H1 (cell line): ENCODE measurements around the gene PTGIS. TPM values are rescaled to one million over a fixed set of nuclear protein-coding genes. Genes with fewer than 3 reads are reported as not detected.

Source experiments
- CTCF ChIA-PET: fragments of 300-600 bp; sonication (Branson Sonifier 250); formaldehyde crosslinking; loops from one replicate; lab custom pipeline; 2021; ENCODE audit not compliant: partially characterized antibody; lab: Charles Lee
- POLR2A ChIA-PET: fragments of 300-600 bp; sonication (Branson Sonifier 250); formaldehyde crosslinking; loops from one replicate; lab custom pipeline; 2021; ENCODE audit warnings: inconsistent platforms; ENCODE audit not compliant: partially characterized antibody; lab: Charles Lee
- DNase-seq, 2 experiments: peaks; one replicate each; pipeline versions ENCODE4 v3.0.0 to v3.0.0-alpha.2; 2010 to 2022; ENCODE audit warnings: low spot score in 2 of 2, low read depth in 1 of 2, mixed read lengths in 1 of 2
- FAIRE-seq: peaks from 2 replicates; lab custom pipeline; 2011; peaks lifted over from hg19 to GRCh38; lab: Jason Lieb, UNC
- H2AFZ ChIP-seq: 2 replicates; pipeline ENCODE4 v1.8.1; 2012; ENCODE audit warnings: low read length, inconsistent platforms
- H2AK5ac ChIP-seq: 2 replicates; pipeline ENCODE4 v1.6.1; 2013; ENCODE audit warnings: low read depth, low read length
- H2BK120ac ChIP-seq: replicated peaks from 2 replicates; pipeline ENCODE3; 2013; ENCODE audit warnings: low read depth, low read length, inconsistent platforms
- H2BK12ac ChIP-seq: 2 replicates; pipeline ENCODE4 v1.6.1; 2013; ENCODE audit warnings: low read depth, low read length
- H2BK15ac ChIP-seq: 2 replicates; pipeline ENCODE4 v1.6.1; 2013; ENCODE audit warnings: low read length
- H2BK20ac ChIP-seq: 2 replicates; pipeline ENCODE4 v1.6.1; 2013; ENCODE audit warnings: low read length
- H2BK5ac ChIP-seq: 2 replicates; pipeline ENCODE4 v1.6.1; 2013; ENCODE audit warnings: low read depth, low read length
- H3K14ac ChIP-seq: 2 replicates; pipeline ENCODE4 v1.6.1; 2013; ENCODE audit warnings: inconsistent platforms; ENCODE audit not compliant: insufficient read length
- H3K18ac ChIP-seq: 2 replicates; pipeline ENCODE4 v1.6.1; 2013; ENCODE audit warnings: low read length; ENCODE audit errors: extremely low read depth
- H3K23ac ChIP-seq: 2 replicates; pipeline ENCODE4 v1.6.1; 2013; ENCODE audit warnings: inconsistent platforms; ENCODE audit not compliant: insufficient read length
- H3K23me2 ChIP-seq: 2 replicates; pipeline ENCODE4 v1.6.1; 2013; ENCODE audit warnings: low read depth, low read length
- H3K27ac ChIP-seq: 2 replicates; pipeline ENCODE4 v1.6.1; 2011; ENCODE audit warnings: low read depth, low read length, inconsistent platforms
- H3K27me3 ChIP-seq, 4 experiments: replicated peaks in 1 of 4; 1 replicate in 1 of 4; 2 replicates in 3 of 4; pipeline versions ENCODE4 v1.6.1 to v1.8.1; 2011 to 2013; ENCODE audit warnings: low read length in 3 of 4, mild to moderate bottlenecking in 3 of 4, inconsistent platforms in 2 of 4, mixed read lengths in 2 of 4, moderate library complexity in 1 of 4; ENCODE audit not compliant: control insufficient read depth in 3 of 4, insufficient read depth in 3 of 4; ENCODE audit errors: extremely low read depth in 1 of 4
- H3K36me3 ChIP-seq, 4 experiments: 2 replicates each; pipeline versions ENCODE4 v1.6.1 to v1.8.1; 2011 to 2013; ENCODE audit warnings: mild to moderate bottlenecking in 4 of 4, low read length in 3 of 4, moderate library complexity in 2 of 4, control low read depth in 1 of 4, inconsistent platforms in 1 of 4; ENCODE audit not compliant: insufficient read depth in 4 of 4, control insufficient read depth in 2 of 4
- H3K4ac ChIP-seq: replicated peaks from 2 replicates; pipeline ENCODE3; 2013; ENCODE audit warnings: low read length, low read depth, mixed read lengths, inconsistent platforms; ENCODE audit not compliant: insufficient read length
- H3K4me1 ChIP-seq, 4 experiments: replicated peaks in 1 of 4; 1 replicate in 1 of 4; 2 replicates in 3 of 4; pipeline versions ENCODE4 v1.6.1 to v1.8.1; 2011 to 2013; ENCODE audit warnings: low read length in 3 of 4, inconsistent platforms in 2 of 4, mixed read lengths in 1 of 4; ENCODE audit not compliant: insufficient read depth in 4 of 4, control insufficient read depth in 3 of 4
- H3K4me2 ChIP-seq, 2 experiments: 2 replicates each; pipeline versions ENCODE4 v1.6.1 to v1.8.1; 2011 to 2013; ENCODE audit warnings: low read depth in 2 of 2, low read length in 2 of 2, control low read depth in 1 of 2, inconsistent platforms in 1 of 2, mild to moderate bottlenecking in 1 of 2; ENCODE audit not compliant: insufficient read depth in 1 of 2
- H3K4me3 ChIP-seq, 4 experiments: fragments of 200-600, 300-600 bp in 1 of 4; sonication (generic), shearing (Covaris generic), sonication (Bioruptor Twin) in 1 of 4; 2 replicates each; pipeline versions ENCODE4 v1.5.1 to v1.8.1; 2011 to 2016; ENCODE audit warnings: low read length in 4 of 4, low read depth in 3 of 4, control low read depth in 2 of 4, inconsistent platforms in 2 of 4, mild to moderate bottlenecking in 2 of 4, mixed read lengths in 1 of 4, moderate library complexity in 1 of 4; ENCODE audit not compliant: insufficient read depth in 2 of 4; ENCODE audit errors: extremely low read depth in 1 of 4
- H3K56ac ChIP-seq: replicated peaks from 2 replicates; pipeline ENCODE3; 2013; ENCODE audit warnings: low read depth, mild to moderate bottlenecking, mixed read lengths, low read length, inconsistent platforms; ENCODE audit not compliant: insufficient read length
- H3K79me1 ChIP-seq: 2 replicates; pipeline ENCODE4 v1.6.1; 2013; ENCODE audit warnings: low read depth, low read length, control low read depth
- H3K79me2 ChIP-seq, 2 experiments: 2 replicates each; pipeline versions ENCODE4 v1.6.1 to v1.8.1; 2012 to 2013; ENCODE audit warnings: low read length in 2 of 2, mild to moderate bottlenecking in 2 of 2, inconsistent platforms in 1 of 2; ENCODE audit not compliant: insufficient read depth in 2 of 2, control insufficient read depth in 1 of 2
- H3K9ac ChIP-seq, 4 experiments: replicated peaks in 1 of 4; 1 replicate in 1 of 4; 2 replicates in 3 of 4; pipeline versions ENCODE4 v1.6.1 to v1.8.1; 2011 to 2013; ENCODE audit warnings: low read depth in 3 of 4, low read length in 3 of 4, control low read depth in 2 of 4, mild to moderate bottlenecking in 2 of 4, moderate library complexity in 2 of 4, inconsistent platforms in 1 of 4; ENCODE audit errors: extremely low read depth in 1 of 4
- H3K9me3 ChIP-seq, 2 experiments: 2 replicates each; pipeline versions ENCODE4 v1.6.1 to v1.8.1; 2012 to 2013; ENCODE audit warnings: mild to moderate bottlenecking in 2 of 2, moderate library complexity in 2 of 2, control low read depth in 1 of 2, inconsistent platforms in 1 of 2, low read depth in 1 of 2, low read length in 1 of 2, mixed read lengths in 1 of 2; ENCODE audit not compliant: insufficient read depth in 2 of 2
- H4K20me1 ChIP-seq, 2 experiments: replicated peaks in 1 of 2; 2 replicates each; pipeline versions ENCODE3 to v1.8.1; 2011 to 2013; ENCODE audit warnings: inconsistent platforms in 2 of 2, low read length in 2 of 2, mild to moderate bottlenecking in 1 of 2; ENCODE audit not compliant: insufficient read depth in 2 of 2, control insufficient read depth in 1 of 2
- H4K5ac ChIP-seq: 2 replicates; pipeline ENCODE4 v1.6.1; 2013; ENCODE audit warnings: low read length, low read depth, mixed read lengths, inconsistent platforms; ENCODE audit not compliant: insufficient read length
- H4K8ac ChIP-seq: 2 replicates; pipeline ENCODE4 v1.8.0; 2013; ENCODE audit warnings: mild to moderate bottlenecking, moderate library complexity, low read length, inconsistent platforms; ENCODE audit not compliant: insufficient read depth; ENCODE audit errors: extremely low read depth
- H4K91ac ChIP-seq: replicated peaks from 2 replicates; pipeline ENCODE3; 2013; ENCODE audit warnings: low read length, mixed read lengths, inconsistent platforms; ENCODE audit not compliant: insufficient read length
- KDM1A ChIP-seq: fragments of 200-600, 300-600 bp; sonication (generic); IDR thresholded peaks from 2 replicates; pipeline ENCODE4 v1.7.1; 2016; ENCODE audit warnings: mild to moderate bottlenecking, low read length, borderline replicate concordance
- TAF1 ChIP-seq: IDR thresholded peaks from 2 replicates; pipeline ENCODE4 v1.6.1; 2011; ENCODE audit warnings: mild to moderate bottlenecking, low read depth, low read length
- WGBS, 2 experiments: shearing (Covaris generic) in 1 of 2; methylation state at CpG; one replicate each; pipeline versions ENCODE4 v1.1.6 to v1.1.7; 2013 to 2015; ENCODE audit warnings: low lambda C conversion rate in 2 of 2, mixed read lengths in 2 of 2, inconsistent platforms in 1 of 2, low coverage in 1 of 2, missing lambda C conversion rate in 1 of 2; ENCODE audit not compliant: insufficient replicate concordance in 2 of 2, insufficient coverage in 1 of 2, insufficient read length in 1 of 2; ENCODE audit errors: extremely low coverage in 1 of 2, missing lambda C conversion rate in 1 of 2; 5-methylcytosine and 5-hydroxymethylcytosine counted together
- polyA plus RNA-seq, 7 experiments: library from polyadenylated mRNA; depleted of rRNA in 3 of 7; stranded (reverse) in 5 of 7; unstranded in 2 of 7; fragments of >200 nt in 5 of 7; fragments of 200-250 nt in 2 of 7; gene quantifications; 1 replicate in 5 of 7; 2 replicates in 1 of 7; 4 replicates in 1 of 7; pipeline versions ENCODE4 v1.2.1 to v1.2.3, GENCODE V29; 2011 to 2013; ENCODE audit warnings: missing spikeins in 2 of 7, mixed read lengths in 2 of 7
- total RNA-seq: library from RNA; stranded (reverse); fragmentation: NEBNext Ultra II Directional; extraction: Animal tissue kit (Norgen Biotek cat#: 25700); gene quantifications from 2 replicates; pipeline ENCODE4 v1.2.1, GENCODE V29; 2021

PTGIS gene
- total and polyA plus RNA-seq, 2 of the 8 experiments (the other 6 are each of a cell fraction or from before 2014, with no cell fraction given) = 29.9 to 35.5 TPM

DNA sequence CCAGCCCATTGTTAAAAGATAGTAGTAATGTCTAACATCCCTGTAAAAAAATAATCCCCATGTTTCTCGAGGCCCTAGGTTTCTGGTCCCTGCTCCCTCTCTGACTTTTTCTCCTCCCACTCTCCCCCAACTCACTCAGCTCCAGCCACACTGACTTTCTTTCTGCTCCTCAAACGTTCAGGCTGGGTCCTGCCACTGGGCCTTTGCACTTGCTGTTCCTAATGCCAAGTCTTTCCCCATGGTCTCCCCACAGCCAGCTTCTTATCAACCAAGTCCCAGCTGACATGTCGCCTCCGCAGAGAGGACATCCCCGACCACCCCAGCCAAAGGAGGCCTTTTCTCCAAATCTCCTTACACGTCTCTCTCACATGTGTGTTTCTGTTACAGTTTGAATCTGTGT, 21.8 kb upstream of the PTGIS start:
- ChIA-PET POLR2A (interaction anchor here (1.6 kb wide), 1 partner anchor 39 kb away, joined by 5 read pairs; no protein-coding TSS in a partner anchor), CTCF (interaction anchor here (0.9 to 11.2 kb wide), 6 partner anchors 16 to 56 kb away, joined by 3 to 88 read pairs (median 6); no protein-coding TSS in a partner anchor)
- H3K4me3 ChIP-seq = no peak overlapping the region
- H3K56ac ChIP-seq = no peak overlapping the region
- H2AK5ac ChIP-seq = no peak overlapping the region
- no peak overlapping the region for H3K4ac ChIP-seq
- H3K4me1 ChIP-seq = no peaks in the 10 kb centered on the region
- no peak overlapping the region for H2AFZ ChIP-seq
- no peak overlapping the region for H3K23ac ChIP-seq
- no peak overlapping the region for H4K8ac ChIP-seq
- H3K36me3 ChIP-seq = no peaks in the 10 kb centered on the region
- TF ChIP-seq KDM1A (peak; percentile 45; the same call in 1 of the 2 replicates), TAF1 (no peak)
- H4K20me1 ChIP-seq = peaks cover 0 to 3% of the 10 kb centered on the region in 2 experiments
- no peak overlapping the region for H2BK15ac ChIP-seq
- no peak overlapping the region for H3K9ac ChIP-seq
- H4K5ac ChIP-seq = no peak overlapping the region
- H3K14ac ChIP-seq = no peak overlapping the region
- H2BK20ac ChIP-seq = peak overlapping the region; percentile 13; the same call in 1 of the 2 replicates
- 94% methylated on average over 6 of the region's 6 CpGs; no CpG with 5 or more reads in 1 of the 2 experiments for WGBS, 2 experiments
- H3K79me2 ChIP-seq = no peaks in the 10 kb centered on the region
- peaks cover 7% of the 10 kb centered on the region; the same call in 1 of the 2 replicates for H3K23me2 ChIP-seq
- no peak overlapping the region for H3K18ac ChIP-seq
- no peak overlapping the region for H2BK12ac ChIP-seq
- H3K9me3 ChIP-seq = no peaks in the 10 kb centered on the region
- H2BK5ac ChIP-seq = no peak overlapping the region
- FAIRE-seq = no peak
- no peaks in the 10 kb centered on the region for H3K79me1 ChIP-seq
- H3K4me2 ChIP-seq = no peak overlapping the region
- no peaks in the 10 kb centered on the region for H3K27me3 ChIP-seq
- DNase-seq = no peak
- H2BK120ac ChIP-seq = no peak overlapping the region
- H3K27ac ChIP-seq = no peak overlapping the region
- no peak overlapping the region for H4K91ac ChIP-seq
